RPMI8226 (cell line): ENCODE results near the gene RPL41.
"Not testable (repeated sequence)": the region's sequence is repeated elsewhere in the genome, so short reads cannot be mapped to it uniquely, and the experiment has no call there.

Source experiments
- DNase-seq: peaks from one replicate; pipeline ENCODE4 v3.0.0-alpha.2; 2015

RPL41 gene

DNA sequence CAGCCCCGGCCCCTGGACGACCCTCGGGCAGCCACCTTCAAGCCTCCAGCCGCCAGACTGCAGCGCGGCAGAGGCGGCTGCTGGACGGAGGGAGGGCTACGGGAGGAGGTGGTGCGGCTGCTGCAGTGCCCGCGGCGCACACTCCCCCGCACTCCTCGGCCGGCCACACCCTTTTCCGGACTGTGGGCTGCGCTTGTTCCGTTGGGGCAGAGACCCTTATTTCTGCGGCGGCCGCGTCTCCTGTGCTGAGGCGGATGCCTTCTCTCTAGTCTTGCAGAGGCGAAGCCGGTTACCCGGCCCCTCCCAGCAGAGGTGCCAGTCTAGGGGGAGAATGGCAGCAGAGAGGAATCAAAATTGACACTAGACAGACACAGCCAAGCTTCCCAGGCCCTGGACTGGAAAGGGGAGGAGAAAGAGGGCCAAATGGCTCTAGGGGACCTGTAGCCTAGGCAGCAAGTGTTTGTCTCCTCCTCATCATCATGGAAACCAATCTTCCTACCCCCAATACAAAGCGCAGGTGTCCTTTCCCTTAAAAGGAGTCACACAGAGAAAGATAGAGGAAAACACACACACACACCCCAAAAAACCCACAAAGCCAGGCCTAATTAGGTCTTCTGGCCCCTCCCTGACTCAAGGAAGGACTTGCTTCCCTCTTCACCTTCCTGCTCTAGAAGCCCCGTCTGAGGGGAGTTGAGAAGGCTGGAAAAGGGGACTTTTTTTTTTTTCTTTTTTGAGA, 12.9 kb downstream of the RPL41 start:
- peak; percentile 69 for DNase-seq

DNA sequence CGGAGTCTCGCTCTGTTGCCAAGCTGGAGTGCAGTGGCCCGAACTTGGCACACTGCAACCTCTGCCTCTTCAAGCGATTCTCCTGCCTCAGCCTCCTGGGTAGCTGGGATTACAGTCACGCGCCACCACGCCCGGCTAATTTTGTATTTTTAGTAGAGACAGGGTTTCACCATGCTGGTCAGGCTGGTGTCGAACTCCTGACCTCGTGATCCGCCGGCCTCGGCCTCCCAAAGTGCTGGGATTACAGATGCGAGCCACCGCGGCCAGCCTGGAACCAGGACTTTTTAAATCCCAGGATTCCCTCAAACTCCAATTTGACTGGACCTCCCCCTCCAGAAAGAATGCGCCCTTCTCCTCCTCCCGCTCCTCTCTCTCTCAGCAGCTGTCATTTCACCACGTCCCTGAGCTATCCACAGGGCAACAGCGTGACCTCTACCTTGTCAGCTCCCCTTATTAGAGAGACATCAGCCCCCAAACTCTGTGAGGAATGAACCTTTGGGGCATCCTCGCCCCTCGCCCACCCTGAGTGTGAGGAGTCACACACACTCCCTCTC, 13.6 kb downstream of the RPL41 start:
- DNase-seq = no peak

DNA sequence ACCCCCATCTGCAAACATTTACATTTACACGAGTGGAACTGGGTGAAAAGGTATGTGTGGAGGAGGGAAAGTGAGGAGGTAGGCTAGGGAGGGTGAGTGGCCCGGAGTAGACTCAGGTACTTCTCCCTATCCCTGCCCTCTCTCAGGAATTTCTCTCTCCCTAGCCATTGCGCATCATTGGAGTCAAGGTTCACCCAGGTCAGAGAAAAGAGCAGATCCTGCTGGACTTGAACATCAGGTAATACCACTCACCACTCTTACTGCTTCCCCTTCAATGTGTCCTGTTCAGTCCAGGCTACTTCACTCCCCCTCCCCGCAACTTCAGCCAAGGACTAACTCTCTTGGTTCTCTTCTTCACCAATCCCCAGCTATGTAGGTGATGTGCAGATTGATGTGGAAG, 14.4 kb downstream of the RPL41 start:
- no peak for DNase-seq

DNA sequence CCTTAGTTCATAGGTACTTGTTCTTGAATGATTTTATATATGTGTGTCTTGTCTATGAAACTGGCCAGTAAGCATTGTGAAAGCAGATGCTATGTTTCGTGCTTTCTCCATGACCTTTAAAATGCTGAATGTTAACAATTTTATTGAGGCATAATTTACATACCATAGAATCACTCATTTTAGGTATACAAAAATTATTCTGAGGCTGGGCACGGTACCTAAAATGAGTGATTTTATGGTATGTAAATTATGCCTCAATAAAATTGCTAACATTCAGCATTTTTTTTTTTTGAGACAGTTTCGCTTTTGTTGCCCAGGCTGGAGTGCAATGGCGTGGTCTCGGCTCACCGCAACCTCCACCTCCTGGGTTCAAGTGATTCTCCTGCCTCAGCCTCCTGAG, 18.5 kb downstream of the RPL41 start:
- DNase-seq = no peak

DNA sequence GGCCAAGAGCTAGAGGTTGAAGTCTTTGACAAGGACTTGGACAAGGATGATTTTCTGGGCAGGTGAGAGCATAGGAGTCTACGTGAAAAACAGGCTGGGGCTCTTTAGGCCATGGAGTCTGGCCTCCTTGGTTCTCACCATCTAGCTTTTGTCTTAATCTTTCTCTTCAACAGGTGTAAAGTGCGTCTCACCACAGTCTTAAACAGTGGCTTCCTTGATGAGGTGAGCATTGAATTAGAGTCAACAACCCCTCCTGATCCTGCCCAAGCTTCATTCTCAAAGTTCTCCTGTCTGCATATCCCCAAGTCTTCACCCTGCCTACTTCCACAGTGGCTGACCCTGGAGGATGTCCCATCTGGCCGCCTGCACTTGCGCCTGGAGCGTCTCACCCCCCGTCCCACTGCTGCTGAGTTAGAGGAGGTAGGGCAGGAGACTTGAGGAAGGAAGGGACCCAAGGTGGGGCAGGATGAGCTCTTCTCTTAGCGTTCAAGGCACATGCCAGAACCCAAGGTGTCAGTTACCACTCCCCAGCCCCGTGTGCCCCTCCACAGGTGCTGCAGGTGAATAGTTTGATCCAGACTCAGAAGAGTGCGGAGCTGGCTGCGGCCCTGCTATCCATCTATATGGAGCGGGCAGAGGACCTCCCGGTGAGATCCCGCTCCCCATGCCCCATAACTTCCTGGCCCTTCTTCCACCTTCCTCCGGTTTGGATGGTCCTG, 21.6 kb downstream of the RPL41 start:
- no peak for DNase-seq

DNA sequence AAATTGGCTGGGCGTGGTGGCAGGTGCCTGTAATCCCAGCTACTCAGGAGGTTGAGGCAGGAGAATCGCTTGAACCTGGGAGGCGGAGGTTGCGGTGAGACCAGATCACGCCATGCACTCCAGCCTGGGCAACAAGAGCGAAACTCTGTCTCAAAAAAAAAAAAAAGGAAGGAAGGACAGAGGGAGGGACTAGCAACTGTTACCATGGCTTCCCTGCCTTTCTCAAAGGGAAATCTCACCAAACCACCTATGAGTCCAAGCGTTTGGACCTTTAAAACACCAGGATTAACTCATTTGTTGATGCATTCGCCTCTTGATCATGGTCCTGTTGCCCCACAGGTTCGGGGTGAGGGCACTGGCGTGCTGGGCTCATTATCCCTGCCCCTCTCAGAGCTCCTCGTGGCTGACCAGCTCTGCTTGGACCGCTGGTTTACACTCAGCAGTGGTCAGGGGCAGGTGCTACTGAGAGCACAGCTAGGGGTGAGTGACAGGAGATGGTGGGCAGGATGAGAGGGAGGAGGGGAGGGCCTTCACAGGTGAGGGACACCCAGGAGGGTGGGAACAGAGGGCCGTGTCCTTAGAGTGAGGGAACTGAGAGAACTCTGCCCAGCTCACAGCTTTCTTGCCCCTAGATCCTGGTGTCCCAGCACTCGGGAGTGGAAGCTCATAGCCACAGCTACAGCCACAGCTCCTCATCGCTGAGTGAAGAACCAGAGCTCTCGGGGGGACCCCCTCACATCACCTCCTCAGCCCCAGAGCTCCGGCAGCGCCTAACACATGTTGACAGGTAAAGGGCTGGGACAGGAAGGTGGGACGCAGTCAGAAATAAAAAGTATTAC, 25.7 kb downstream of the RPL41 start:
- DNase-seq = no peak

DNA sequence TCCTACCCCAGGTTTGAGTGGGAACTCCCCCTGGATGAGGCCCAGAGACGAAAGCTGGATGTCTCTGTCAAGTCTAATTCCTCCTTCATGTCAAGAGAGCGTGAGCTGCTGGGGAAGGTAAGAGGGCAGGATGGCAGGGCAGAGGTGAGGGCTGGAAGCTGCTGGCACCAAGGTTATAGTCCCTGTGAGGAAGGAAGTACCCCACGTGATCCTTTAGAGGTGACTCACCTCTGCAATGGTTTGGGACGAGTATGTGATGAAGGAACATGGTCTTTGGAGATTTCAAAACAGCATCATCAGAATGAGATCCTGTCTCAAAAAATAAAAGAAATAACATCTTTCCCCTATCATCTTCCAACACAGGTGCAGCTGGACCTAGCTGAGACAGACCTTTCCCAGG, 26.8 kb downstream of the RPL41 start:
- DNase-seq = no peak

DNA sequence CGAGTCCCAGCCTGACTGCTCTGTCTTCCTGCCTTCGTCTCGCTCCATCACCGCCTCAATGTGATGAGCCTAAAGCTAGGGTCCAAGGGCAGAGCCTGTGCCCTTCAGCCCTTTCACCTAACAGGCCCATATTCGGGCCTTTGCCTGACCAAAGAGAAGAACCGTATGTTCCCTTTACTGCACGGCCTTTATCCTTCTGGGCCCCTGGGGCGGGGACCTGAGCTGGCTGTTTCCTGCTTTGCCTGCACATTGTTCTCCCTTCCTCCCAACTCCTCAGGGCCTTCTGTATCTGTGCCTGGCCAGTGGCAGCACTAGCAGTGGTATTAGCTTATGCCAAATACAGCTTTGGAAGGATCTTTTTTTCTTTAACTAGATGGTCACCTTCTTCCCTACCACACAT, 27.4 kb downstream of the RPL41 start:
- no peak for DNase-seq

DNA sequence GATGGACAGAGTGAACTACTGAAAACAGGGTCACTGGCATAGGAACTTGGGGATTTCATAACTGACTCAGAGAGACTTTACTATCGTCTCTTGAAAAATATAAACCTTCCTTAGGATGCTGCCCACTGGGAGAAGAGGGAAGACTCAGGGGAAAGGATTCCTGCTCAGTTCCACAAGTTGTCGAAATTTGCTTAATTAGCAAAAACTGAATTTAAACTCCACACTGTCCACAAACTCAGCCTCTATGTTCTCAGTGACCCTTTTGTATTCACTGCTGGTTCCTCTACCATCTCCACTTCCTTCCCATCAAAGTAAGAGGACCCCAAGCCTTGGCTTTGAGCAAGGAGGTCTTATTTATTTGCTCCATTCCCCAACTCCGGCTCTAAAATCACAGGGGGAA, 28.8 kb downstream of the RPL41 start:
- no peak for DNase-seq

DNA sequence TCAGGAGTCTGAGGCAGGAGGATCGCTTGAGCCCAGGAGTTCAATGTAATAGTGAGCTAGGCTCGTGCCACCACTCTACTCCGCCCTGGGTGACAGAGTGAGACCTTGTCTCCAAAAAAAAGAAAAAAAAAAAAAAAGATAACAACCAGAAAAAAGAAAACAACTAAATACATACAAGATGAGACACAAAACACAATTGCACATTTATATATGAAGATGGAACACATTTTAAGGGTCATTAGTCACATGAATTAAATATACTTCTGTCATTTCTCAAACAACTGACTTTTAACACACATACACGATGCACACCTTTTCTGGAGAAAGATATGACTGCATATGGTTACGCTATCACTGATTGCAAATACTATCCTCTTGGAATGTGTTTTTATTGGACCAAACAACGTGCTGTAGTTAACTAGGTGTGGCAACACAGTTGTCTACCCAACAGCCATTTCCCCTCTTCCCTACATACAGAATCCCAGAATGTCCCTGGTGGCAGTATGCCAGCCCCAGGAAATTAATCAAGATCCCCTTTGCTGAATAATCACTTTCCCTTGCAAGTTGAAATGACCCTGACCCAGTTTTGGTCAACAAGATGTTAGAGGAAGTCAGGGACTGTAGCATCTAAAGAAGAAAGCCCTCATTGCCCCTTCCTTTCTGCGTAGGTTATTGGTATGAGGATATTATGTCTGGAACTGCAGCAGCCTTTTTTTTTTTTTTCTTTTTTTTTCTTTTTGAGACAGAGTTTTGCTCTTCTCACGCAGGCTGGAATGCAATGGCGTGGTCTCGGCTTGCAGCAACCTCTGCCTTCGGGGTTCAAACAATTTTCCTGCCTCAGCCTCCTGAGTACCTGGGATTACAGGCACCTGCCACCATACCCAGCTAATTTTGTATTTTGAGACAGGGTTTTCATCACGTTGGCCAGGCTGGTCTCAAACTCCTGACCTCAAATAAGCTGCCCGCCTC, 30.3 kb downstream of the RPL41 start:
- no peak for DNase-seq

DNA sequence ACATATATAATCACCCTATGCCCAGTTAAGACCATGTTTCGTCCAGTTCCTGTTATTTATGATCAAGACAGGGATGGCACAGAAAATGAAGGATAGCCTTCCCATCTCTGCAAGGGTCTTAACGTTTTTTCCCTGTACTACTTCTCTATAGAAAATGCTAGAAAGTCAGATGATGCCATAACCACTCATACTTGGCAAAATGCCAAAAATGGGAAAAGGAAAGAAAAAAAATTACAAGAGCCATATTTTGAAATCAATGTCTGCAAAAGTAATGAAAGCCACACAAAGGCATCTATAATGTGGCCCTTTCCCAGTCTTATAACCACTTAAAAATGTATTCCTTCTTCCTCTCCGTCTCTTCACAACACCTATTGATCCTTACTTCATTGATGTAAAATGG, 34.1 kb downstream of the RPL41 start:
- DNase-seq = peak; percentile 23

DNA sequence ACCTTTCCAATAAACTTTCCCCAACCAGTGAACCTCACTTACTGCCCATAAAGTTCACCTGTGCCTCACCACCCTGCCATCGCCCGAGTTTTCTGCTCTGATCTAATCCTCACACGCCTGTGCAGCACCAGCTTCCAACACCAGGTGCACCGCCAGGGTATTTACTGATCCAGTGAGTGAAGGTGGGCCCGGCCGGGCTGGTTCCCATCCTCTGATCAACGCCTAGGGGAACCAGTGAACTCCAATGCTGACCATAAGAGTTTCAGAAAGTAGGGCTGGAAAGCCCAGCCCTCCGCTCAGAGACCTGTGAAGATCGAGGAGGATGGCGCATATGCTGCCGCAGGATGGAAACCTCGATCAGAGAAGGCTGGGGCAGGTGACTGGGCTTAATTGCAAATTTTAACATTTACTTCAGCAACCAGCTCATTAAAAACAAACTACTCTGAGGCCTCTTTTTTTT, 35.3 kb downstream of the RPL41 start:
- peak; percentile 82 for DNase-seq

DNA sequence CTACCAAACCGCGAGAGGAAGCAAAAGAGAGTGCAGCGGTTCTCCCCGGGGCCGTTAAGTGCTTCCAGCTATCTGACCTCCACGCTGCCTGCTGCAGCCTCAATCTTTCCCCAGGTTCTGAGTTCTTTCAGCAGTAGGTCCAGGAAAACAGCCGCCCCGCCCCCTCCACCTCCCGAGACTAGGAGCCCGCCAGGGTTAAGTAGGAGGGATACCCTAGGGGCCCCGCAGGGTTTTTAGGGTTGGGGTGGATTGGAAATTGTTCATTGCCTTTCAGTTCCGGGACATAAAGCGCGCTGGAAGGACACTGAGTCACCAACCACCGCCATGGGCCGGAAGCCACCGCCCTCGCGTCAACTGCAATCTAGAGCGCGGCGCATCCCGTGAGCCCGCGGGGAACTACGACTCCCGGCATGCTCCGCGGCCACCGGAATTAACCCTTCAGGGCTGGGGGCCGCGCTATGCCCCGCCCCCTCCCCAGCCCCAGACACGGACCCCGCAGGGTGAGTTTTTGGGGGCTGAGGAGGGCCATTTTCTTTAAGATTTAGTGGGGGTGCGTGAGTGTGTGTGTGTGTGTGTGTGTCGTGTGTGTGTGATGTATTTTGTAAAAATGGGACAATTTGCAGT, 35.8 kb downstream of the RPL41 start, which contains the start of gene MYL6B:
Gene MYL6B (plus strand): TSS at position 456 of the 624 bp plus-strand sequence. CDS start 1,332 bp downstream, outside the sequence.
- DNase-seq = peak; percentile 96

DNA sequence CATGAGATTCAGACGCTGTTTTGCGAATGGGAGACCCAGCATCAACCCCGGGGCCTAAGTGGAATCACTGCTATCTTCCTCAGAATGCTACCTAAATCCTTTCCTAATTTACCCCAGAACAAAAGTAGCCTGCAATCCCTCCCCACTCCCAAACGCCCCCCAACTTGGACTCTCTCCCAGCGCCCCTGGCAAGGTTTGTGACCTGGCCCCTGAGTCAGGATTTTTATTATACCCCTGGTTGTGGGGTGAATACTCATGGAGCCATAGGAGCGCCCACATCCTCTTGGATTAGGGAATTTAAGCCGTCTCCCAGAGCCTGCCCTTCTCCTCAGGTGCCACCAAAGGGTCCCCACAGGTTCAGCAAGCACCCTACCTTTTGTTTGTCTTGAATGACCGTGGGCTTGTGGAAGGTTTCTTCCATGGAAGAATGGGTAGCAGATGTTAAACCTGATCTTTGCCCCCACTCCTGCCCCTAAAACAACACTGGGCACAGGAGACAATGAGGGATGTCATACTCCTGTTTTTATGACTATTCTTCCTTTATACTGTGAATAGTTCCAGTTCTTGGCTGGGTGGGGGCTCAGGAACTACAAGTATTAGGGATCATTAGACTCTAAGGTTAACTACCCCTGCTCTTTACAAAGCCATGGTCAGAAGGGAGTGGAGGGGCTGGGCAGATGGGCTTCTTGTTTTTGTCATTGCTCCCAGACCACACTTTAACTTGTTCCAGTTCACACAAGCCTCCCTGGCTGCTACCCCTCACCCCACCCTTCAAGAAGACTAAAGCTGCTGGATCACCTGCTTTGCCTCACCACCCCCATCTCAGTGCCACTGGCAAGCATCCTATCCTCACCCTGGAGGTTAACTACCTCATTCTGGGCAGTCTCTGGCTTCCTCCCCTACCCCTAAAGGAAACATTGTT, 36.6 kb downstream of the RPL41 start:
- DNase-seq = peak; percentile 9

DNA sequence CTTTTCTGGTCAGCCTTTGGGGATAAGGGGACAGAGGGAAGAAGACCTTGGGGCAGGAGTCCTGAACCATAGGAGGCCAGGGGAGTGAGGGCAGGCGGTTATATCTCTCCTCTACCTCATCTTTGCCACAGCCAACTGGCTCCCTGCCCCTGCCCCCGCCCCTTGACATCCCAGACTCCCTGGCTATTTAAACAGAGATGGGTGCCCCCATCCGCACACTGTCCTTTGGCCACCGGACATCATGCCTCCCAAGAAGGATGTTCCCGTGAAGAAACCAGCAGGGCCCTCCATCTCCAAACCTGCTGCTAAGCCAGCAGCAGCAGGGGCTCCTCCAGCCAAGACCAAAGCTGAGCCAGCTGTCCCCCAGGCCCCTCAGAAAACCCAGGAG, 37.2 kb downstream of the RPL41 start:
- no peak for DNase-seq

DNA sequence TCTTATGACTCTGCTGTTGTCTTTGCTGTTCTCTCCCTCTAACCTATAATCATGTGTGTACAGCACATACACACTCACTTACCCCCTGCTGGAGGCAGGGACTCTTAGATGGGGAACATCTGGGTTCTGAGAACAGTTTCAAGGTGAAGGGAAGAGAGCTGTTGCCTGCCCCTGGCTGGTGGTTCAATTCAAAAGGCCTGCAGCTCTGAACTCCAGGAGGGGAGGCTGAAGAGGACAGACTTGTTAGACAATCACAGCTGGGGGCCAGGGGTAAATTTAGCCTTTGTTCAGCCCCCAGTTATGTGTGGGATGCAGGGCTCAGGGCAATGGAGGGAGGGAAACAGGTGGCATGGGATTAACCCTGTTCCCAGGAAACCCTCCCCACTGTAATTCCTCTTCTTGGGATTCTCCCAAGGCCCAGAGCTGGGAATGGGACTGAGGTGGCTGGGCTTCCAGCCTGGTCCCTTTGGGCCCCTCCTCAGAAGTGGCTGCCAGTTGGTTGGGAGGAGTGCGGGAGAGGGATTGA, 37.9 kb downstream of the RPL41 start:
- no peak for DNase-seq

DNA sequence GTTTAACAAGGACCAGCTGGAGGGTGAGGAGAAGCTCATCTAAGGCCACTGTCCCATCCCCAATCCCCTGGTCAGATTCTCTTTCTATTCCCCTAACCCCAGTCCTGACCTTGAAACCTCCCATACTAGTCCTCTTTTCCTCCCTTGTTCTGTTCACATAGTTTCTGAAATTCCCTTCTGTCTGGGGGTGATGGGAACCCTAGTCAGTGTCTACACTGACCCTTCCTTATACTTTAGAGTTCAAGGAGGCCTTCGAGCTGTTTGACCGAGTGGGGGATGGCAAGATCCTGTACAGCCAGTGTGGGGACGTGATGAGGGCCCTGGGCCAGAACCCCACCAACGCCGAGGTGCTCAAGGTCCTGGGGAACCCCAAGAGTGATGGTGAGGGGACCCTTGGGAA, 38.4 kb downstream of the RPL41 start:
- DNase-seq = no peak

DNA sequence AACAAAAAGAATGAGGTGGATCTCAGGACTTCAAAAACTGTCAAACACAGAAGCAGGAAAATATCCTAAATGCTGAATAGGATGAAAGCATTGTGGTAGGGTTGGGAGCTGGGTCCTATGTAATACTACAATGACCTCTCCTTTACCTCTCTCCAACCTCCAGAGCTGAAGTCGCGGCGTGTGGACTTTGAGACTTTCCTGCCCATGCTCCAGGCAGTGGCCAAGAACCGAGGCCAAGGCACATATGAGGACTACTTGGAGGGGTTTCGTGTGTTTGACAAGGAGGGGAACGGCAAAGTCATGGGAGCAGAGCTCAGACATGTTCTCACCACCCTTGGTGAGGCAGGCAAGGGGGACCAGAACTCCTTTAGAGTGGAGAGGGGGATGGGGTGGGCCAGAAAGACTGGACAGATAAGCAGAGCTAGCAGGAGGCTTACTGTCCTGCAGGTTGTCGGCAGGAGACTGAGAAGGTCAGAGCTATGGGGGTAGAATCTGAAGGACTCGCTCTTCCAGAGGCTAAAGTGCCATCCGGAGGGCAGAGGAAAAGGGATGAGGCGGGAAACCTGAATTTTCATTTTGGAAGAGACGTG, 38.9 kb downstream of the RPL41 start:
- no peak for DNase-seq

DNA sequence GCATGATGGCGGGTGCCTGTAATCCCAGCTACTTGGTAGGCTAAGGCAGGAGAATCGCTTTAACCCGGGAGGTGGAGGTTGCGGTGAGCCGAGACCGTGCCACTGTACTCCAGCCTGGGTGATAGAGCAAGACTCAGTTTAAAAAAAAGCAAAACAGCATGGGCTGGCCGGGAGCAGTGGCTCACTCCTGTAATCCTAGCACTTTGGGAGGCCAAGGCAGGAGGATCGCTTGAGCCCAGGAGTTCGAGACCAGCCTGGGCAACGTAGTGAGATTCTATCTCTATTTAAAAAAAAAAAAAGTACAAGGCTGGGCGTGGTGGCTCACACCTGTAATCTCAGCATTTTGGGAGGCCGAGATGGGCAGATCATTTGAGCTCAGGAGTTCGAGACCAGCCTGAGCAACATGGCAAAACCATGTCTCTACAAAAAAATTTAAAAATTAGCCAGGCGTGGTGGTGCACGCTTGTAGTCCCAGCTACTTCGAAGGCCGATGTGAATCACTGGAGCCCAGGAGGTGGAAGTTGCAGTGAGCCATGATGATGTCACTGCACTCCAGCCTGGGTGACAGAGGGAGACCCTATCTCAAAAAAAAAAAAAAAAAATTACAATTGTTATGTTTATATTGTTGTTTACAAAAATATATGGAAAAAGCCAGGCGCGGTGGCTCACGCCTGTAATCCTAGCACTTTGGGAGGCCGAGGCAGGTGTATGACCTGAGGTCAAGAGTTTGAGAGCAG, 40.2 kb downstream of the RPL41 start:
- DNase-seq = not testable (repeated sequence)
